H9 (cell line): ENCODE results near the gene EFTUD2. TPM values are rescaled to one million over a fixed set of nuclear protein-coding genes. Genes with fewer than 3 reads are reported as not detected.

Experiments
- DNase-seq: peaks from one replicate; pipeline ENCODE4 v3.0.0-alpha.2; 2017
- H2AFZ ChIP-seq: one replicate; pipeline ENCODE4 v1.6.1; 2013; ENCODE audit warnings: mild to moderate bottlenecking, low read length, control low read depth, moderate library complexity
- H2AK5ac ChIP-seq: 2 replicates; pipeline ENCODE4 v1.6.1; 2013; ENCODE audit warnings: low read length, control low read depth, mixed read lengths; ENCODE audit not compliant: insufficient read length
- H2BK120ac ChIP-seq: one replicate; pipeline ENCODE4 v1.6.1; 2013; ENCODE audit warnings: low read depth, mild to moderate bottlenecking, low read length, control low read depth, inconsistent platforms; ENCODE audit not compliant: poor library complexity, severe bottlenecking
- H2BK12ac ChIP-seq: 2 replicates; pipeline ENCODE4 v1.6.1; 2013; ENCODE audit warnings: low read length, control low read depth, mixed read lengths, low read depth; ENCODE audit not compliant: insufficient read length
- H2BK15ac ChIP-seq: 2 replicates; pipeline ENCODE4 v1.6.1; 2013; ENCODE audit warnings: low read depth, low read length, control low read depth
- H2BK20ac ChIP-seq: one replicate; pipeline ENCODE4 v1.6.1; 2013; ENCODE audit warnings: low read depth, mild to moderate bottlenecking, low read length, control low read depth, inconsistent platforms; ENCODE audit not compliant: poor library complexity, severe bottlenecking
- H2BK5ac ChIP-seq: 2 replicates; pipeline ENCODE4 v1.6.1; 2013; ENCODE audit warnings: low read length, control low read depth, mixed read lengths; ENCODE audit not compliant: insufficient read length
- H3K14ac ChIP-seq: 2 replicates; pipeline ENCODE4 v1.6.1; 2013; ENCODE audit warnings: low read length, control low read depth; ENCODE audit not compliant: insufficient read depth
- H3K18ac ChIP-seq: 2 replicates; pipeline ENCODE4 v1.6.1; 2013; ENCODE audit warnings: low read depth, mild to moderate bottlenecking, mixed read lengths, low read length, control low read depth; ENCODE audit not compliant: insufficient read length
- H3K23ac ChIP-seq: 2 replicates; pipeline ENCODE4 v1.6.1; 2013; ENCODE audit warnings: low read length, control low read depth, mixed read lengths, low read depth; ENCODE audit not compliant: insufficient read length
- H3K23me2 ChIP-seq: 2 replicates; pipeline ENCODE4 v1.6.1; 2013; ENCODE audit warnings: low read depth, mild to moderate bottlenecking, mixed read lengths, low read length, control low read depth; ENCODE audit not compliant: insufficient read length, poor library complexity, severe bottlenecking
- H3K27ac ChIP-seq: 2 replicates; pipeline ENCODE4 v1.5.1; 2013; ENCODE audit warnings: low read length, control low read depth, mixed read lengths, low read depth; ENCODE audit not compliant: insufficient read length
- H3K27me3 ChIP-seq: 2 replicates; pipeline ENCODE4 v1.6.1; 2013; ENCODE audit warnings: low read length, control low read depth, inconsistent platforms; ENCODE audit not compliant: insufficient read depth
- H3K4ac ChIP-seq: 2 replicates; pipeline ENCODE4 v1.6.1; 2013; ENCODE audit warnings: low read depth, mild to moderate bottlenecking, control low read depth, inconsistent platforms, low read length, moderate library complexity
- H3K4me1 ChIP-seq: 2 replicates; pipeline ENCODE4 v1.6.1; 2013; ENCODE audit warnings: low read length, control low read depth, inconsistent platforms; ENCODE audit not compliant: insufficient read depth
- H3K4me2 ChIP-seq: 2 replicates; pipeline ENCODE4 v1.6.1; 2013; ENCODE audit warnings: low read length, control low read depth, mixed read lengths; ENCODE audit not compliant: insufficient read length, insufficient read depth
- H3K56ac ChIP-seq: 2 replicates; pipeline ENCODE4 v1.6.1; 2013; ENCODE audit warnings: low read depth, mild to moderate bottlenecking, mixed read lengths, low read length, control low read depth; ENCODE audit not compliant: insufficient read length
- H3K79me1 ChIP-seq: 2 replicates; pipeline ENCODE4 v1.6.1; 2013; ENCODE audit warnings: low read depth, mild to moderate bottlenecking, moderate library complexity, low read length, control low read depth, inconsistent platforms; ENCODE audit not compliant: insufficient read depth, poor library complexity, severe bottlenecking
- H3K79me2 ChIP-seq: 2 replicates; pipeline ENCODE4 v1.6.1; 2013; ENCODE audit warnings: low read length, control low read depth, inconsistent platforms; ENCODE audit not compliant: insufficient read depth
- H3K9ac ChIP-seq: 2 replicates; pipeline ENCODE4 v1.6.1; 2013; ENCODE audit warnings: low read length, control low read depth, mixed read lengths; ENCODE audit not compliant: insufficient read length; ENCODE audit errors: extremely low read depth
- H3K9me3 ChIP-seq: one replicate; pipeline ENCODE4 v1.6.1; 2013; ENCODE audit warnings: low read depth, low read length, inconsistent platforms; ENCODE audit not compliant: control insufficient read depth
- H3T11ph ChIP-seq: one replicate; pipeline ENCODE4 v1.6.1; 2013; ENCODE audit warnings: mild to moderate bottlenecking, low read length, control low read depth, inconsistent platforms
- H4K20me1 ChIP-seq: one replicate; pipeline ENCODE4 v1.6.1; 2013; ENCODE audit not compliant: control insufficient read depth, insufficient read length, insufficient read depth
- H4K5ac ChIP-seq: 2 replicates; pipeline ENCODE4 v1.6.1; 2013; ENCODE audit warnings: low read depth, mild to moderate bottlenecking, mixed read lengths, low read length, control low read depth; ENCODE audit not compliant: insufficient read length
- H4K8ac ChIP-seq: replicated peaks from 2 replicates; pipeline ENCODE4 v1.6.1; 2013; ENCODE audit warnings: low read length, control low read depth, mixed read lengths, low read depth; ENCODE audit not compliant: insufficient read length
- H4K91ac ChIP-seq: 2 replicates; pipeline ENCODE4 v1.6.1; 2013; ENCODE audit warnings: low read depth, mild to moderate bottlenecking, moderate library complexity, mixed read lengths, low read length, control low read depth; ENCODE audit not compliant: insufficient read length
- H3K27ac Mint-ChIP-seq, 3 experiments: 2 replicates in 2 of 3; 3 replicates in 1 of 3; pipeline ENCODE4 v1.8.0; 2020 to 2021; ENCODE audit warnings: mixed read lengths in 3 of 3, mild to moderate bottlenecking in 1 of 3, moderate library complexity in 1 of 3
- H3K27me3 Mint-ChIP-seq: 2 replicates; pipeline ENCODE4 v1.8.0; 2021; ENCODE audit warnings: low read depth, mild to moderate bottlenecking, moderate library complexity, mixed read lengths
- H3K36me3 Mint-ChIP-seq, 3 experiments: 2 replicates in 2 of 3; 3 replicates in 1 of 3; pipeline ENCODE4 v1.8.0; 2020 to 2021; ENCODE audit warnings: low read depth in 3 of 3, mixed read lengths in 3 of 3; ENCODE audit not compliant: insufficient read depth in 1 of 3
- H3K4me1 Mint-ChIP-seq, 2 experiments: 2 replicates each; pipeline ENCODE4 v1.8.0; 2020; ENCODE audit warnings: mixed read lengths in 2 of 2
- H3K4me3 Mint-ChIP-seq, 2 experiments: 2 replicates in 1 of 2; 3 replicates in 1 of 2; pipeline ENCODE4 v1.8.0; 2020 to 2021; ENCODE audit warnings: mild to moderate bottlenecking in 2 of 2, mixed read lengths in 2 of 2, moderate library complexity in 1 of 2
- H3K9me3 Mint-ChIP-seq, 2 experiments: 2 replicates in 1 of 2; 3 replicates in 1 of 2; pipeline ENCODE4 v1.8.0; 2020; ENCODE audit warnings: mild to moderate bottlenecking in 2 of 2, mixed read lengths in 2 of 2, moderate library complexity in 1 of 2
- CTCF ChIP-seq: fragments of 200-600 bp; sonication (generic); conservative IDR thresholded peaks from 3 replicates; pipeline ENCODE4 v1.8.0; 2021; ENCODE audit warnings: antibody characterized with exemption, mild to moderate bottlenecking
- WGBS: extraction: QIAGEN DNeasy Blood & Tissue Kit; methylation state at CpG from one replicate; pipeline ENCODE4 v1.1.7; 2013; ENCODE audit warnings: missing lambda C conversion rate, low lambda C conversion rate, mixed read lengths; ENCODE audit not compliant: insufficient read length; ENCODE audit errors: extremely low coverage; 5-methylcytosine and 5-hydroxymethylcytosine counted together
- total RNA-seq: library from RNA; stranded (reverse); gene quantifications from 2 replicates; pipeline ENCODE4 v1.2.1, GENCODE V29; 2021

Gene EFTUD2
- total RNA-seq, 1 experiment from 2014 or later: 150 TPM

- H3K4me1 ChIP-seq: peaks cover 4% of the 10 kb centered on the region; the same call in 1 of the 2 replicates
- no CpG with 5 or more reads among the region's 11 CpGs for WGBS
- H3K27me3 Mint-ChIP-seq: peaks cover 49% of the 10 kb centered on the region
- no peak overlapping the region for H3K27ac ChIP-seq
- no peaks in the 10 kb centered on the region for H3K9me3 Mint-ChIP-seq
- no peak overlapping the region for H2AFZ ChIP-seq
- H2BK15ac ChIP-seq: no peak overlapping the region
- no peaks in the 10 kb centered on the region for H3K36me3 Mint-ChIP-seq
- H2BK12ac ChIP-seq: no peak overlapping the region
- peaks cover 14 to 15% of the 10 kb centered on the region in 2 experiments for H3K4me1 Mint-ChIP-seq
- H3K4me2 ChIP-seq: no peak overlapping the region
- no peak overlapping the region; the same call in 1 of the 2 replicates for H3K14ac ChIP-seq
- no peak overlapping the region for H3T11ph ChIP-seq
- no peak overlapping the region for H3K4me3 Mint-ChIP-seq
- no peaks in the 10 kb centered on the region for H3K79me1 ChIP-seq
- H3K9me3 ChIP-seq: no peaks in the 10 kb centered on the region
- no peak overlapping the region for H3K27ac Mint-ChIP-seq
- TF ChIP-seq CTCF: no peak
- no peak overlapping the region for H4K5ac ChIP-seq
- H3K79me2 ChIP-seq: no peaks in the 10 kb centered on the region
- no peak overlapping the region for H3K18ac ChIP-seq
- no peak overlapping the region for H2BK5ac ChIP-seq
- no peak overlapping the region for H3K4ac ChIP-seq
- no peak overlapping the region for H2BK20ac ChIP-seq
- no peak overlapping the region for H3K56ac ChIP-seq
- peaks cover 4% of the 10 kb centered on the region; the same call in 1 of the 2 replicates for H3K27me3 ChIP-seq
- no peak overlapping the region for H2BK120ac ChIP-seq
- no peak overlapping the region for H3K9ac ChIP-seq
- no peak overlapping the region for H4K8ac ChIP-seq
- no peak overlapping the region for H2AK5ac ChIP-seq
- H4K20me1 ChIP-seq: no peaks in the 10 kb centered on the region
- H3K23ac ChIP-seq: no peak overlapping the region
- H3K23me2 ChIP-seq: peaks cover 6% of the 10 kb centered on the region
- no peak overlapping the region for H4K91ac ChIP-seq
- DNase-seq: no peak
Observed at GRCh38 chr17:44915862-44916780, 16.9 kb upstream of the EFTUD2 start.
